Measurements from ENCODE around the gene IL25. TPM values are rescaled to one million over a fixed set of nuclear protein-coding genes. Genes with fewer than 3 reads are reported as not detected.

The IL25 gene
- polyA plus RNA-seq, 1 donor (not counting 4 experiments of a cell fraction or from before 2014, with no cell fraction given): not detected

DNA sequence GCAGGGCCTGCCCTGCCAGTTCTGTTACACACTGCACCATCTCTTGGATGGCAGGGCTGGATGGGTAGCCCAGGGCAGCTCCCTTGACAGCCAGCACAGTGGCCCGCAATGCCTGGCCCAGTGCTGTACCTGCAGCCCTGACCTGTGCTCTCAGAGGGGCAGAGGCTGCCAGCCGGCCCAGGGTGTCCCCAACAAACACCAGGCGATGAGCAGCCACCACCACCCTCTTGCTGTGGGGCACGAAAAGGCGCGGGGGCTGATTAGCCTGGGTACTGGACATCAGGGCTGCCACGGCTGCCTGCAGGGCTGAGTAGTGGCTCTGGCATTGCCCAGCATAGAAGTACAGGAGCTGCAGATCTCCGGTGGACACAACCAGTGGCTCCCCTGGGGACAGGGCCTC is 15.3 kb upstream of the IL25 start:
- Histone ChIP-seq H3K27me3 (ENCODE audit: control insufficient read depth, extremely low read depth, insufficient read depth, low read length) (peaks cover 6% of the 10 kb centered on the region), H3K4me1 (ENCODE audit: control insufficient read depth, extremely low read depth, insufficient read depth, low read length) (no peaks in the 10 kb centered on the region), H3K36me3 (ENCODE audit: control insufficient read depth in 2 of 2, extremely low read depth in 1 of 2, insufficient read depth in 2 of 2, low read length in 2 of 2) (peaks cover 0 to 2% of the 10 kb centered on the region in 2 experiments), H3K4me2 (ENCODE audit: control insufficient read depth, extremely low read depth, insufficient read depth, low read depth, low read length) (no peak overlapping the region), H3K4me3 (ENCODE audit: control insufficient read depth in 2 of 3, extremely low read depth in 1 of 3, insufficient read depth in 2 of 3, low read depth in 1 of 3, low read length in 3 of 3) (no peak overlapping the region), H3K9ac (ENCODE audit: control insufficient read depth, extremely low read depth, insufficient read depth, low read length) (no peak overlapping the region), H3K9me1 (ENCODE audit: control insufficient read depth, extremely low read depth, insufficient read depth, low read length) (no peaks in the 10 kb centered on the region), H4K20me1 (ENCODE audit: control insufficient read depth, extremely low read depth, insufficient read depth, low read length) (no peaks in the 10 kb centered on the region), H3K27ac (ENCODE audit: control insufficient read depth, insufficient read depth, low read length) (no peak overlapping the region), H3K79me2 (ENCODE audit: control insufficient read depth, insufficient read depth, low read length) (no peaks in the 10 kb centered on the region), H3K9me3 (ENCODE audit: control insufficient read depth, low read depth, low read length) (no peaks in the 10 kb centered on the region), H2AFZ (ENCODE audit: control insufficient read depth, low read length) (no peak overlapping the region)
- no peak for DNase-seq (ENCODE audit: low read depth, low spot score)
- dilution Hi-C loops (cut with MboI; ENCODE audit: extremely low pct_ligation_motif_present, low sequenced_read_pairs): no loop called here
- TF ChIP-seq CTCF (optimal IDR thresholded peaks at IDR 0.05 in 1 of 3, IDR thresholded peaks at IDR 0.05 in 1 of 3, conservative IDR thresholded peaks at IDR 0.05 in 1 of 3; ENCODE audit: extremely low read depth in 1 of 3, insufficient read depth in 2 of 3, low read length in 3 of 3) (no peak), EZH2 (IDR thresholded peaks at IDR 0.05; ENCODE audit: low read length) (no peak)
- no peak for FAIRE-seq

DNA sequence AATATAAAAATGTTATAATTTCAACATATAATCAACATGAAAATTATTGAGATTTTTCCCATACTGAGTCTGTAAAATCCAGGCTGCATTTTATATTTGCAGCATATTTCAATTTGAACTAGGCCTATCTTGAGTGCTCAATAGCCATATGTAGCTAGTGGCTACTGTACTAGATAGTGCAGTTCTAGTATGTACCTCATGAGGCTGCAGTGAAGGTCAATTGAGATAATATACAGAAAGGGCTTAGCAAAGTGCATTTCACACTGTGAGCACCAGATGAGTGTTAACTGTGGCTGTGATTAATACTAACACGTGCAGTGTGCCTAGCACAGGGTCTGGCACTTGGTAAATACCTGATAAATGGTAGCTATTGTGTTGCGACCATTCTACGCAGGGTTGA is 14.6 kb upstream of the IL25 start:
- DNase-seq (ENCODE audit: low read depth, low spot score) (no peak), FAIRE-seq (no peak)
- H2AFZ ChIP-seq (ENCODE audit: control insufficient read depth, low read length): no peak overlapping the region
- H3K36me3 ChIP-seq (ENCODE audit: control insufficient read depth in 2 of 2, extremely low read depth in 1 of 2, insufficient read depth in 2 of 2, low read length in 2 of 2): peaks cover 0 to 2% of the 10 kb centered on the region in 2 experiments
- H3K27ac ChIP-seq (ENCODE audit: control insufficient read depth, insufficient read depth, low read length): no peak overlapping the region
- H3K9ac ChIP-seq (ENCODE audit: control insufficient read depth, extremely low read depth, insufficient read depth, low read length): no peak overlapping the region
- H3K4me3 ChIP-seq (ENCODE audit: control insufficient read depth in 2 of 3, extremely low read depth in 1 of 3, insufficient read depth in 2 of 3, low read depth in 1 of 3, low read length in 3 of 3): no peak overlapping the region
- H3K4me1 ChIP-seq (ENCODE audit: control insufficient read depth, extremely low read depth, insufficient read depth, low read length): no peaks in the 10 kb centered on the region
- H3K9me1 ChIP-seq (ENCODE audit: control insufficient read depth, extremely low read depth, insufficient read depth, low read length): no peaks in the 10 kb centered on the region
- dilution Hi-C loops (cut with MboI; ENCODE audit: extremely low pct_ligation_motif_present, low sequenced_read_pairs): no loop called here
- H3K4me2 ChIP-seq (ENCODE audit: control insufficient read depth, extremely low read depth, insufficient read depth, low read depth, low read length): no peak overlapping the region
- no peaks in the 10 kb centered on the region for H4K20me1 ChIP-seq (ENCODE audit: control insufficient read depth, extremely low read depth, insufficient read depth, low read length)
- no peaks in the 10 kb centered on the region for H3K9me3 ChIP-seq (ENCODE audit: control insufficient read depth, low read depth, low read length)
- TF ChIP-seq CTCF (optimal IDR thresholded peaks at IDR 0.05 in 1 of 3, IDR thresholded peaks at IDR 0.05 in 1 of 3, conservative IDR thresholded peaks at IDR 0.05 in 1 of 3; ENCODE audit: extremely low read depth in 1 of 3, insufficient read depth in 2 of 3, low read length in 3 of 3) (no peak), EZH2 (IDR thresholded peaks at IDR 0.05; ENCODE audit: low read length) (no peak)
- no peaks in the 10 kb centered on the region for H3K79me2 ChIP-seq (ENCODE audit: control insufficient read depth, insufficient read depth, low read length)
- H3K27me3 ChIP-seq (ENCODE audit: control insufficient read depth, extremely low read depth, insufficient read depth, low read length): peaks cover 6% of the 10 kb centered on the region
